HL-60 (cell line): ENCODE results near the gene GDAP2.

ENCODE experiments used
- DNase-seq, 2 experiments: peaks; one replicate each; pipeline ENCODE4 v3.0.0-alpha.2; 2010 to 2020; ENCODE audit warnings: low read depth in 1 of 2, low spot score in 1 of 2
- H3K27ac ChIP-seq: fragments of 250-450 bp; sonication (Bioruptor Pico); replicated peaks from 2 replicates; pipeline ENCODE4 v1.5.1; 2020; ENCODE audit warnings: mild to moderate bottlenecking, moderate library complexity
- H3K27me3 ChIP-seq: fragments of 250-450 bp; sonication (Bioruptor Pico); 2 replicates; pipeline ENCODE4 v1.5.1; 2021; ENCODE audit warnings: mild to moderate bottlenecking, moderate library complexity; ENCODE audit not compliant: insufficient read depth, poor library complexity, severe bottlenecking
- H3K4me3 ChIP-seq: replicated peaks from 2 replicates; pipeline ENCODE4 v1.5.1; 2011; ENCODE audit warnings: mild to moderate bottlenecking, control low read depth, low read length; ENCODE audit not compliant: insufficient read depth
- CTCF ChIP-seq: IDR thresholded peaks from one replicate; pipeline ENCODE4 v1.5.1; 2011; ENCODE audit warnings: low read length, control low read depth, inconsistent platforms; ENCODE audit not compliant: insufficient read depth
- GABPA ChIP-seq: IDR thresholded peaks from 2 replicates; pipeline ENCODE4 v1.6.1; 2012; ENCODE audit warnings: low read depth
- POLR2AphosphoS5 ChIP-seq: IDR thresholded peaks from 2 replicates; pipeline ENCODE4 v1.6.1; 2012; ENCODE audit warnings: low read depth
- REST ChIP-seq: IDR thresholded peaks from 2 replicates; pipeline ENCODE4 v1.6.1; 2012; ENCODE audit warnings: low read depth; ENCODE audit not compliant: insufficient replicate concordance
- SPI1 ChIP-seq: IDR thresholded peaks from 2 replicates; pipeline ENCODE4 v1.6.1; 2012; ENCODE audit warnings: low read depth, mild to moderate bottlenecking, borderline replicate concordance
- long read RNA-seq: library from polyadenylated mRNA; unstranded; transcript quantifications from one replicate; pipeline ENCODE4 v2.0.0, GENCODE V29; 2020

GDAP2 gene
- long read RNA-seq, full-length matches to known transcripts: 70 of 97 reads
- long read RNA-seq, partial matches to known transcripts: 13 of 97 reads
- long read RNA-seq, other reads (novel, unspliced or antisense): 14 of 97 reads

GRCh38 chr1:117929343-117930172, at the start of gene GDAP2, which contains the start of gene WDR3:
TSS of gene GDAP2 (minus strand) at chr1:117929621. CDS start at chr1:117920357, 9,264 bp downstream.
TSS of gene WDR3 (plus strand) at chr1:117929739. CDS start at chr1:117933320, 3,581 bp downstream.
- TF ChIP-seq POLR2AphosphoS5 (peak; percentile 76), GABPA (peak; percentile 88), REST (peak; percentile 37), CTCF (no peak), SPI1 (peak; percentile 63; the same call in 1 of the 2 replicates)
- DNase-seq: peak; percentile 92 to 99
- Histone ChIP-seq H3K4me3 (peak within 1 kb of the TSS; percentile 93), H3K27me3 (no peaks in the 10 kb centered on the region), H3K27ac (peak within 1 kb of the TSS; percentile 66)

- H3K27me3 ChIP-seq: peaks cover 4% of the 10 kb centered on the region
- H3K27ac ChIP-seq: no peak overlapping the region
- no peak for DNase-seq
- TF ChIP-seq REST (no peak), CTCF (no peak), GABPA (no peak), SPI1 (no peak), POLR2AphosphoS5 (no peak)
- no peak overlapping the region for H3K4me3 ChIP-seq
Measured at GRCh38 chr1:117976381-117976780, 47.0 kb upstream of the GDAP2 start.

- TF ChIP-seq GABPA (no peak), CTCF (no peak), SPI1 (no peak), REST (no peak), POLR2AphosphoS5 (no peak)
Measured at GRCh38 chr1:117971777-117972176, 42.4 kb upstream of the GDAP2 start.

More at GRCh38 chr1:117971777-117972176, 42.4 kb upstream of the GDAP2 start:
- no peak overlapping the region for H3K4me3 ChIP-seq
- DNase-seq: no peak
- H3K27me3 ChIP-seq: no peaks in the 10 kb centered on the region
- no peak overlapping the region for H3K27ac ChIP-seq
